Smooth muscle cell (in vitro differentiated cells): ENCODE data around the gene DFFA. TPM values are rescaled to one million over a fixed set of nuclear protein-coding genes. Genes with fewer than 3 reads are reported as not detected.

Experiments used
- DNase-seq: peaks from one replicate; lab custom pipeline; 2025; ENCODE audit not compliant: unreplicated experiment; lab: John Stamatoyannopoulos, UW
- H2AFZ ChIP-seq: fragments of 200-600 bp; sonication (generic); 2 replicates; pipeline ENCODE4 v1.6.0; 2016; ENCODE audit warnings: antibody characterized with exemption, low read depth, mild to moderate bottlenecking
- H3F3A ChIP-seq: fragments of 200-600 bp; sonication (generic); 2 replicates; pipeline ENCODE4 v1.6.0; 2017; ENCODE audit warnings: antibody characterized with exemption, low read depth
- H3K27ac ChIP-seq: fragments of 200-600 bp; sonication (generic); 2 replicates; pipeline ENCODE4 v1.5.1; 2016; ENCODE audit warnings: low read depth, mild to moderate bottlenecking
- H3K27me3 ChIP-seq: fragments of 200-600 bp; sonication (generic); 2 replicates; pipeline ENCODE4 v1.6.1; 2016; ENCODE audit warnings: low read depth, mild to moderate bottlenecking
- H3K36me3 ChIP-seq: fragments of 200-600 bp; sonication (generic); 2 replicates; pipeline ENCODE4 v1.5.1; 2016; ENCODE audit warnings: low read depth
- H3K4me1 ChIP-seq: fragments of 200-600 bp; sonication (generic); 2 replicates; pipeline ENCODE4 v1.5.1; 2016; ENCODE audit warnings: low read depth
- H3K4me2 ChIP-seq: fragments of 200-600 bp; sonication (generic); 2 replicates; pipeline ENCODE4 v1.6.0; 2016; ENCODE audit warnings: mild to moderate bottlenecking
- H3K4me3 ChIP-seq: fragments of 200-600 bp; sonication (generic); 2 replicates; pipeline ENCODE4 v1.5.1; 2016; ENCODE audit warnings: mild to moderate bottlenecking
- H3K79me2 ChIP-seq: fragments of 200-600 bp; sonication (generic); 2 replicates; pipeline ENCODE4 v1.6.0; 2016; ENCODE audit warnings: low read depth, mild to moderate bottlenecking
- H3K9ac ChIP-seq: fragments of 200-600 bp; sonication (generic); 2 replicates; pipeline ENCODE4 v1.6.0; 2016; ENCODE audit warnings: low read depth
- H3K9me3 ChIP-seq: fragments of 200-600 bp; sonication (generic); replicated peaks from 2 replicates; pipeline ENCODE4 v1.5.1; 2016; ENCODE audit warnings: low read depth
- H4K20me1 ChIP-seq: fragments of 200-600 bp; sonication (generic); 2 replicates; pipeline ENCODE4 v1.6.0; 2016; ENCODE audit warnings: low read depth
- WGBS: methylation state at CpG from one replicate; pipeline ENCODE4 v1.1.7; 2016; ENCODE audit warnings: low lambda C conversion rate; 5-methylcytosine and 5-hydroxymethylcytosine counted together
- polyA plus RNA-seq: library from polyadenylated mRNA; unstranded; fragments of >200 nt; fragmentation: Nextera tagmentation; extraction: Ambion mirVana; gene quantifications from 2 replicates; pipeline ENCODE4 v1.2.1, GENCODE V29; 2016
- total RNA-seq: library from RNA; depleted of rRNA; stranded (reverse); fragments of >200 nt; gene quantifications from 2 replicates; pipeline ENCODE4 v1.2.3, GENCODE V29; 2014
- TF ChIP-seq, protein P1 (sequence below): fragments of 200-600 bp; sonication (generic); IDR thresholded peaks from 2 replicates; pipeline ENCODE4 v1.5.1; 2017; ENCODE audit warnings: borderline replicate concordance, mild to moderate bottlenecking, antibody characterized with exemption; ENCODE audit not compliant: insufficient read depth, poor library complexity, severe bottlenecking

DFFA gene
- total and polyA plus RNA-seq, 2 experiments from 2014 or later: 27.6 to 30.0 TPM

DNA sequence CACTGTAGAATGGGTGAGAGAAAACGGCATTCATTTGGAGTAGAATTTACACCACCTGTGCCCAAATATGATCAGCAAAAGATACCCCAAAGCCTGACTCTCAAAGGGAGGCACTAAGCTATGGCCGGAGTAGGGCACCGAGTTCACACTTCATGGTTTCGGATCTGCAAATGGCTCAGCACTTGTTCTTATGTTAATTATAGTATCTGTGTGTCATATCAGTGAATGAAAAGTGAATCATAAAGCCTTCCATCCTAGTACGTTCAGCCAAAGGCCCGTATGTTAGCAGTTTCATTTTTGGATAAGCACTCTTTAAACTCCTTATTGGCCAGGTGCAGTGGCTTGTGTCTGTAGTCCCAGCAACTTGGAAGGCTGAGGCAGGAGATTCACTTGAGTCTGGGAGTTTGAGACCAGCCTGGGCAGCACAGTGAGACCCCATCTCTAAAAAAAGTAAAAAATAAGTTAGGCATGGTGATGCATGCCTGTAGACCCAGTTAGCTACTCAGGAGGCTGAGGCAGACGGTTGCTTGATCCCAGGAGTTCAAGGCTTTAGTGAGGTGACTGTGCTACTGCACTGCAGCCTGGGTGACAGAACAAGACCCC is 27.4 kb downstream of the DFFA start:
- Histone ChIP-seq H3K27ac (no peak overlapping the region), H3F3A (no peaks in the 10 kb centered on the region), H3K4me3 (no peak overlapping the region), H3K4me1 (no peaks in the 10 kb centered on the region), H3K36me3 (no peaks in the 10 kb centered on the region), H3K9ac (no peak overlapping the region), H3K4me2 (no peak overlapping the region), H3K27me3 (no peaks in the 10 kb centered on the region), H2AFZ (no peak overlapping the region), H3K9me3 (no peaks in the 10 kb centered on the region), H4K20me1 (no peaks in the 10 kb centered on the region), H3K79me2 (no peaks in the 10 kb centered on the region)
- 93% methylated on average over 7 of the region's 7 CpGs for WGBS
- TF ChIP-seq, protein P1, sequence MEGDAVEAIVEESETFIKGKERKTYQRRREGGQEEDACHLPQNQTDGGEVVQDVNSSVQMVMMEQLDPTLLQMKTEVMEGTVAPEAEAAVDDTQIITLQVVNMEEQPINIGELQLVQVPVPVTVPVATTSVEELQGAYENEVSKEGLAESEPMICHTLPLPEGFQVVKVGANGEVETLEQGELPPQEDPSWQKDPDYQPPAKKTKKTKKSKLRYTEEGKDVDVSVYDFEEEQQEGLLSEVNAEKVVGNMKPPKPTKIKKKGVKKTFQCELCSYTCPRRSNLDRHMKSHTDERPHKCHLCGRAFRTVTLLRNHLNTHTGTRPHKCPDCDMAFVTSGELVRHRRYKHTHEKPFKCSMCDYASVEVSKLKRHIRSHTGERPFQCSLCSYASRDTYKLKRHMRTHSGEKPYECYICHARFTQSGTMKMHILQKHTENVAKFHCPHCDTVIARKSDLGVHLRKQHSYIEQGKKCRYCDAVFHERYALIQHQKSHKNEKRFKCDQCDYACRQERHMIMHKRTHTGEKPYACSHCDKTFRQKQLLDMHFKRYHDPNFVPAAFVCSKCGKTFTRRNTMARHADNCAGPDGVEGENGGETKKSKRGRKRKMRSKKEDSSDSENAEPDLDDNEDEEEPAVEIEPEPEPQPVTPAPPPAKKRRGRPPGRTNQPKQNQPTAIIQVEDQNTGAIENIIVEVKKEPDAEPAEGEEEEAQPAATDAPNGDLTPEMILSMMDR: no peak
- DNase-seq: no peak

DNA sequence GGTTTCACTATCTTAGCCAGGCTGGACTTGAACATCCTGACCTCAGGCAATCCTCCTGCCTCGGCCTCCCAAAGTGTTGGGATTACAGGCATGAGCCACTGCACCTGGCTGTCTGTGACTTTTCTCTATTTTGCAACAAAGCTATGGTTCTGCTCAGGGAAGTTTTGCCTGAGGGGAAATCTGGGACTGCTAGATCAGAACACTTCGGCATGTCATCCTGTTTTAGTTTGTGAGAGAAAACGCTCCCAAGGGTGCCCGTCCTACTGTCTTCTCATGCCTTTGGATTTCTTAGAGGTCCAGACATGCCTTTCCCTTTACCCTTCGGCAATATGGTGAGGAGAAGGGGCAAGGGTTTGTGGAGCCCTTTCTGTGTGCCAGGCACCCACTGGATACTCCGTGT is 28.1 kb downstream of the DFFA start:
- H3K79me2 ChIP-seq: no peaks in the 10 kb centered on the region
- H3K9ac ChIP-seq: no peak overlapping the region

DNA sequence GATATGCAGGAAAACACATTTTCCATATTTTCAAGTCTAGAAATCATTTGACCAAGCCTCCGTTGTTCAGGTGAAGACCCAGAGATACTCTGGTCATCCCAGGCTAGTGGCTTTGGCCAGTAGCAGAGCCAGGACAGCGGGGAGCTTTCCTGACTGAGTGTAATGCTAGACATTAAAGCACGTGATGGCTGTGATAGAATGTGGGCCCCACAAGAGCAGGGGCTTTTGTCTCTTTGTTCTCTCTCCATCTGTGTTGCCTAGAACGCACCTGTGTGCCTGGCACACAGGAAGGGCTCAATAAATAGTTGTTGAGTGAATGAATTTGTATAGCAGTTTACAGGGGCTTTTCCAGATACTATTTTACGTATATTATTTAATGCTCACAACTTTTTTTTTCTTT is 31.5 kb downstream of the DFFA start:
- H3K9me3 ChIP-seq: no peaks in the 10 kb centered on the region
- H4K20me1 ChIP-seq: no peaks in the 10 kb centered on the region
- TF ChIP-seq, protein P1: no peak
- H2AFZ ChIP-seq: no peak overlapping the region
- no peak for DNase-seq
- no peaks in the 10 kb centered on the region for H3K4me1 ChIP-seq
- H3K27me3 ChIP-seq: no peaks in the 10 kb centered on the region
- no peaks in the 10 kb centered on the region for H3K79me2 ChIP-seq
- H3F3A ChIP-seq: no peaks in the 10 kb centered on the region
- H3K27ac ChIP-seq: no peak overlapping the region
- no peak overlapping the region for H3K9ac ChIP-seq
- H3K36me3 ChIP-seq: no peaks in the 10 kb centered on the region
- no peak overlapping the region for H3K4me3 ChIP-seq
- H3K4me2 ChIP-seq: no peak overlapping the region
- WGBS: 97% methylated on average over 5 of the region's 5 CpGs

More for the DNA sequence above, 28.1 kb downstream of the DFFA start:
- no peaks in the 10 kb centered on the region for H4K20me1 ChIP-seq
- H3K36me3 ChIP-seq: no peaks in the 10 kb centered on the region
- TF ChIP-seq, protein P1: no peak
- no peaks in the 10 kb centered on the region for H3K9me3 ChIP-seq
- no peak overlapping the region for H3K4me2 ChIP-seq
- H3F3A ChIP-seq: no peaks in the 10 kb centered on the region
- no peak overlapping the region for H2AFZ ChIP-seq
- H3K27me3 ChIP-seq: no peaks in the 10 kb centered on the region
- H3K4me1 ChIP-seq: no peaks in the 10 kb centered on the region
- 87% methylated on average over 6 of the region's 6 CpGs for WGBS
- DNase-seq: no peak
- H3K4me3 ChIP-seq: no peak overlapping the region
- no peak overlapping the region for H3K27ac ChIP-seq

DNA sequence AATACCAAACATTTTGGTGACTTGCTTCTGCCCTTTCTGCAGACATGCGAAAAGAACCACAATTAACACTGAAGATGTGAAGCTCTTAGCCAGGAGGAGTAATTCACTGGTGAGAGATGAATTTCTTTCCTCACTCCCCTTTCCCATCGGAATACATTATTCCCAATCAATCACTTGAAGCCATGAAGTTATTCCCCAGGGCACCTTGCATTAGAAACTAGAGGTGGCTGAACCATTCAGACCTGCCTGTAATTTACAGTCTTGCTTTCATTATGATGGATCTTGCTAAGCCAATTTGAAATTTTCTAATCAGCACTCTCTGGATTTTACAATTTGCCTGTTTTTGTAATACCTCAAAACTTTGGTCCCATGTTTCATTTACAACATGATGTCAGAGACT is 32.0 kb downstream of the DFFA start:
- Histone ChIP-seq H2AFZ (no peak overlapping the region), H3K4me1 (no peaks in the 10 kb centered on the region), H3K4me3 (no peak overlapping the region), H3F3A (no peaks in the 10 kb centered on the region), H3K9ac (no peak overlapping the region), H4K20me1 (no peaks in the 10 kb centered on the region), H3K36me3 (no peaks in the 10 kb centered on the region), H3K4me2 (no peak overlapping the region), H3K9me3 (no peaks in the 10 kb centered on the region), H3K27me3 (no peaks in the 10 kb centered on the region), H3K79me2 (no peaks in the 10 kb centered on the region), H3K27ac (no peak overlapping the region)
- no peak for DNase-seq
- TF ChIP-seq, protein P1: no peak
- 97% methylated on average over 2 of the region's 2 CpGs for WGBS
